ENCODE measurements around the gene CFAP54.

- TF ChIP-seq CTCF (IDR thresholded peaks at IDR 0.05) (no peak), TAF1 (IDR thresholded peaks at IDR 0.05; ENCODE audit: borderline replicate concordance, low read depth, low read length) (no peak), ZBTB33 (IDR thresholded peaks at IDR 0.05; ENCODE audit: borderline replicate concordance, low read depth) (no peak), RFX5 (IDR thresholded peaks at IDR 0.05; ENCODE audit: low read length) (no peak), MAX (IDR thresholded peaks at IDR 0.05; ENCODE audit: low read depth) (no peak), IRF3 (IDR thresholded peaks at IDR 0.05; ENCODE audit: low read depth, low read length) (no peak), POLR2AphosphoS5 (IDR thresholded peaks at IDR 0.05; ENCODE audit: low read depth, low read length) (no peak), GABPA (IDR thresholded peaks at IDR 0.05; ENCODE audit: low read depth) (no peak), RAD21 (IDR thresholded peaks at IDR 0.05; ENCODE audit: low read length) (no peak), REST (IDR thresholded peaks at IDR 0.05; ENCODE audit: low read depth, low read length) (no peak), USF1 (IDR thresholded peaks at IDR 0.05; ENCODE audit: borderline replicate concordance, low read depth) (no peak)
These were observed 134.4 kb downstream of the CFAP54 start for GRCh38 chr12:96623656-96624217.
